Liver (tissue), 9 donors: ENCODE measurements around the gene CDC14C. TPM values are rescaled to one million over a fixed set of nuclear protein-coding genes. Genes with fewer than 3 reads are reported as not detected.

Experiments
- DNase-seq: peaks from one replicate; pipeline ENCODE4 v3.0.0-alpha.2; 2017; ENCODE audit warnings: low spot score
- H3K27ac ChIP-seq, 2 donors: one replicate each; pipeline ENCODE4 v1.7.0; 2013; ENCODE audit warnings: inconsistent platforms in 2 of 2, low read length in 2 of 2, control low read depth in 1 of 2, low read depth in 1 of 2, mild to moderate bottlenecking in 1 of 2
- H3K27me3 ChIP-seq, 4 donors: one replicate each; pipeline versions ENCODE4 v1.6.1 to v1.7.0; 2013; ENCODE audit warnings: low read length in 3 of 4, inconsistent platforms in 1 of 4, mild to moderate bottlenecking in 1 of 4, moderate library complexity in 1 of 4; ENCODE audit not compliant: control insufficient read depth in 4 of 4, insufficient read depth in 4 of 4
- H3K36me3 ChIP-seq, 4 donors: one replicate each; pipeline versions ENCODE4 v1.6.1 to v1.7.0; 2013; ENCODE audit warnings: low read length in 3 of 4, mild to moderate bottlenecking in 3 of 4, low read depth in 1 of 4, moderate library complexity in 1 of 4; ENCODE audit not compliant: control insufficient read depth in 4 of 4, insufficient read depth in 3 of 4
- H3K4me1 ChIP-seq, 4 donors: one replicate each; pipeline versions ENCODE4 v1.6.1 to v1.7.0; 2013; ENCODE audit warnings: low read length in 3 of 4, mild to moderate bottlenecking in 3 of 4, moderate library complexity in 1 of 4; ENCODE audit not compliant: control insufficient read depth in 4 of 4, insufficient read depth in 4 of 4
- H3K4me3 ChIP-seq, 3 donors: one replicate each; pipeline versions ENCODE4 v1.6.1 to v1.7.0; 2013; ENCODE audit warnings: low read length in 3 of 3, control low read depth in 1 of 3, low read depth in 1 of 3, mild to moderate bottlenecking in 1 of 3
- H3K9ac ChIP-seq, 2 donors: one replicate each; pipeline ENCODE4 v1.7.0; 2013; ENCODE audit warnings: low read length in 2 of 2, mild to moderate bottlenecking in 2 of 2, moderate library complexity in 2 of 2, control low read depth in 1 of 2, low read depth in 1 of 2
- H3K9me3 ChIP-seq, 4 donors: one replicate each; pipeline versions ENCODE4 v1.6.1 to v1.7.0; 2013; ENCODE audit warnings: low read length in 3 of 4; ENCODE audit not compliant: control insufficient read depth in 4 of 4
- EGR1 ChIP-seq, 2 donors: IDR thresholded peaks; 2 replicates each; pipeline ENCODE4 v1.6.1; 2016 to 2018; ENCODE audit warnings: antibody characterized with exemption in 2 of 2, low read depth in 2 of 2
- FOXA1 ChIP-seq: IDR thresholded peaks from 2 replicates; pipeline ENCODE4 v1.6.1; 2016; ENCODE audit warnings: antibody characterized with exemption
- FOXA2 ChIP-seq: IDR thresholded peaks from 2 replicates; pipeline ENCODE4 v1.6.1; 2016; ENCODE audit warnings: antibody characterized with exemption
- GABPA ChIP-seq, 2 donors: IDR thresholded peaks in 1 of 2; conservative IDR thresholded peaks in 1 of 2; 2 replicates each; pipeline ENCODE4 v1.6.1; 2016; ENCODE audit warnings: antibody characterized with exemption in 2 of 2, mild to moderate bottlenecking in 1 of 2, moderate library complexity in 1 of 2
- HNF4A ChIP-seq, 2 donors: conservative IDR thresholded peaks; 2 replicates each; pipeline ENCODE4 v1.6.1; 2016; ENCODE audit warnings: antibody characterized with exemption in 2 of 2, mild to moderate bottlenecking in 2 of 2
- HNF4G ChIP-seq: IDR thresholded peaks from 2 replicates; pipeline ENCODE4 v1.6.1; 2016; ENCODE audit warnings: antibody characterized with exemption
- JUND ChIP-seq, 2 donors: IDR thresholded peaks; 2 replicates each; pipeline ENCODE4 v1.6.1; 2016; ENCODE audit warnings: antibody characterized with exemption in 2 of 2
- NR2F2 ChIP-seq: IDR thresholded peaks from 2 replicates; pipeline ENCODE4 v1.6.1; 2016; ENCODE audit warnings: antibody characterized with exemption
- RAD21 ChIP-seq, 2 donors: IDR thresholded peaks; 2 replicates each; pipeline ENCODE4 v1.6.1; 2016; ENCODE audit warnings: antibody characterized with exemption in 2 of 2, mild to moderate bottlenecking in 2 of 2
- RXRA ChIP-seq, 2 donors: IDR thresholded peaks; 2 replicates each; pipeline ENCODE4 v1.6.1; 2017 to 2018; ENCODE audit warnings: antibody characterized with exemption in 2 of 2, mild to moderate bottlenecking in 1 of 2
- SP1 ChIP-seq: IDR thresholded peaks from 2 replicates; pipeline ENCODE4 v1.6.1; 2018; ENCODE audit warnings: antibody characterized with exemption, mild to moderate bottlenecking
- TAF1 ChIP-seq: conservative IDR thresholded peaks from 2 replicates; pipeline ENCODE4 v1.6.1; 2016; ENCODE audit warnings: antibody characterized with exemption, mild to moderate bottlenecking
- YY1 ChIP-seq: IDR thresholded peaks from 2 replicates; pipeline ENCODE4 v1.6.1; 2016; ENCODE audit warnings: antibody characterized with exemption, mild to moderate bottlenecking
- WGBS: extraction: QIAGEN DNeasy Blood & Tissue Kit; methylation state at CpG from one replicate; pipeline ENCODE4 v1.1.7; 2013; 5-methylcytosine and 5-hydroxymethylcytosine counted together
- polyA plus RNA-seq, 2 donors: library from polyadenylated mRNA; stranded (reverse) in 1 of 2; unstranded in 1 of 2; fragments of 200-250 nt in 1 of 2; fragments of >200 nt in 1 of 2; fragmentation: Nextera tagmentation in 1 of 2; extraction: Ambion mirVana in 1 of 2; gene quantifications; one replicate each; pipeline versions ENCODE4 v1.2.1 to v1.2.3, GENCODE V29; 2013 to 2015
- total RNA-seq, 2 donors: library from RNA; depleted of rRNA; stranded (reverse); fragments of >200 nt; gene quantifications; one replicate each; pipeline ENCODE4 v1.2.3, GENCODE V29; 2014
- TF ChIP-seq, protein P1 (sequence below): fragments of 150-350 bp; IDR thresholded peaks from 2 replicates; pipeline ENCODE4 v1.5.1; 2017; ENCODE audit warnings: improper control_type of control experiment, low read depth, low read length; ENCODE audit not compliant: missing input control
- TF ChIP-seq, protein P2 (sequence below): IDR thresholded peaks from 2 replicates; pipeline ENCODE4 v1.6.1; 2016; ENCODE audit warnings: antibody characterized with exemption, mild to moderate bottlenecking
- TF ChIP-seq, protein P3 (sequence below): IDR thresholded peaks from 2 replicates; pipeline ENCODE4 v1.6.1; 2016; ENCODE audit warnings: antibody characterized with exemption
- TF ChIP-seq, protein P4 (sequence below): IDR thresholded peaks from 2 replicates; pipeline ENCODE4 v1.6.1; 2016; ENCODE audit warnings: antibody characterized with exemption
- donor health status: healthy.
- donor health status: healthy.
- donor health status: healthy.
- donor health status: healthy.
- donor health status: healthy.

CDC14C gene
- total and polyA plus RNA-seq, 4 donors = 0.02 TPM; not detected in 3

DNA sequence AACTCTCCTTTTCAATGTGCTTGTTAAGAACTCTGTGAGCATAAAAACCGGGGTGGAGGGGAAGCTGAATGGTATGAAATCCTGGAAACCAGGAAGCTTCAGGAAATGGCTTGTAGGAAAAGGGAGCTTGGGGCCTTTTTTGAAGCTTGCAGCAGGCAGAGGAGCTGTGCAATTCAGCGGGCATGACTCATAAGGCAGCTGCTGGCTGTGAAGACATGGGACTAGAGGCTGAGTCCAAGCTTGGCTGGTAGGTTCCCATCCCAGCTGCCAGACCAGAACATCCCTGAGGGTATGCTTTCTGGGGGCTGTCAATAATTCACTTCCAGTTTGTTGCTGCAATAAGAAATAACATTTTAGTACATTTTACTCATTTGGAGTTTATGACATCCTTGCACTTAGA, 36.8 kb upstream of the CDC14C start:
- no peak overlapping the region for H3K4me3 ChIP-seq

DNA sequence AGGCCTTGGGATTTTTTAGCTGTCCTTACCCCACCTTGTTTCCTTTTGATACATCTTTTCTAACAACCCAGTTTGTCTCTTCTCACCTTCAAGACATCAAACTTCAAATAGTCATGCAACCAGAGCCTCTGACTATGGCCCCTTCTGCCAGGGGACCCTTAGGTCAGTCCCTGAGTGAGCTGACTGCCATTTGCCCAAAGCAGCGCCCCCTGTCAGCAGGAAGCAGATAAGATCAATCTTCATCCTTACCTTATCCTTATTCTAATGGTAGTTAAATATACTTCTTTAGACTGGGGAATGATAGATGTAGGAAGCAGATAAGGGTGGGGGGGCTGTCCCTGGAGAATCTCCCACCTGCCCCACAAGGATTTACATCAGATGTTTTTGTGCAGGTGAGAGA, 29.8 kb upstream of the CDC14C start:
- H3K27ac ChIP-seq = no peak overlapping the region
- no peak overlapping the region for H3K4me3 ChIP-seq
- H3K9ac ChIP-seq = no peak overlapping the region
- peaks cover 4 to 23% (median 10%) of the 10 kb centered on the region in 4 donors for H3K9me3 ChIP-seq
- no peaks in the 10 kb centered on the region for H3K36me3 ChIP-seq
- H3K4me1 ChIP-seq = no peaks in the 10 kb centered on the region
- no peaks in the 10 kb centered on the region for H3K27me3 ChIP-seq
- DNase-seq = no peak
- 42% methylated on average over 1 of the region's 1 CpG for WGBS
- TF ChIP-seq RAD21 (IDR thresholded peaks at IDR 0.05) = no peak
- TF ChIP-seq FOXA2 = no peak
- TF ChIP-seq, protein P1, sequence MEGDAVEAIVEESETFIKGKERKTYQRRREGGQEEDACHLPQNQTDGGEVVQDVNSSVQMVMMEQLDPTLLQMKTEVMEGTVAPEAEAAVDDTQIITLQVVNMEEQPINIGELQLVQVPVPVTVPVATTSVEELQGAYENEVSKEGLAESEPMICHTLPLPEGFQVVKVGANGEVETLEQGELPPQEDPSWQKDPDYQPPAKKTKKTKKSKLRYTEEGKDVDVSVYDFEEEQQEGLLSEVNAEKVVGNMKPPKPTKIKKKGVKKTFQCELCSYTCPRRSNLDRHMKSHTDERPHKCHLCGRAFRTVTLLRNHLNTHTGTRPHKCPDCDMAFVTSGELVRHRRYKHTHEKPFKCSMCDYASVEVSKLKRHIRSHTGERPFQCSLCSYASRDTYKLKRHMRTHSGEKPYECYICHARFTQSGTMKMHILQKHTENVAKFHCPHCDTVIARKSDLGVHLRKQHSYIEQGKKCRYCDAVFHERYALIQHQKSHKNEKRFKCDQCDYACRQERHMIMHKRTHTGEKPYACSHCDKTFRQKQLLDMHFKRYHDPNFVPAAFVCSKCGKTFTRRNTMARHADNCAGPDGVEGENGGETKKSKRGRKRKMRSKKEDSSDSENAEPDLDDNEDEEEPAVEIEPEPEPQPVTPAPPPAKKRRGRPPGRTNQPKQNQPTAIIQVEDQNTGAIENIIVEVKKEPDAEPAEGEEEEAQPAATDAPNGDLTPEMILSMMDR = no peak
- TF ChIP-seq, protein P2, sequence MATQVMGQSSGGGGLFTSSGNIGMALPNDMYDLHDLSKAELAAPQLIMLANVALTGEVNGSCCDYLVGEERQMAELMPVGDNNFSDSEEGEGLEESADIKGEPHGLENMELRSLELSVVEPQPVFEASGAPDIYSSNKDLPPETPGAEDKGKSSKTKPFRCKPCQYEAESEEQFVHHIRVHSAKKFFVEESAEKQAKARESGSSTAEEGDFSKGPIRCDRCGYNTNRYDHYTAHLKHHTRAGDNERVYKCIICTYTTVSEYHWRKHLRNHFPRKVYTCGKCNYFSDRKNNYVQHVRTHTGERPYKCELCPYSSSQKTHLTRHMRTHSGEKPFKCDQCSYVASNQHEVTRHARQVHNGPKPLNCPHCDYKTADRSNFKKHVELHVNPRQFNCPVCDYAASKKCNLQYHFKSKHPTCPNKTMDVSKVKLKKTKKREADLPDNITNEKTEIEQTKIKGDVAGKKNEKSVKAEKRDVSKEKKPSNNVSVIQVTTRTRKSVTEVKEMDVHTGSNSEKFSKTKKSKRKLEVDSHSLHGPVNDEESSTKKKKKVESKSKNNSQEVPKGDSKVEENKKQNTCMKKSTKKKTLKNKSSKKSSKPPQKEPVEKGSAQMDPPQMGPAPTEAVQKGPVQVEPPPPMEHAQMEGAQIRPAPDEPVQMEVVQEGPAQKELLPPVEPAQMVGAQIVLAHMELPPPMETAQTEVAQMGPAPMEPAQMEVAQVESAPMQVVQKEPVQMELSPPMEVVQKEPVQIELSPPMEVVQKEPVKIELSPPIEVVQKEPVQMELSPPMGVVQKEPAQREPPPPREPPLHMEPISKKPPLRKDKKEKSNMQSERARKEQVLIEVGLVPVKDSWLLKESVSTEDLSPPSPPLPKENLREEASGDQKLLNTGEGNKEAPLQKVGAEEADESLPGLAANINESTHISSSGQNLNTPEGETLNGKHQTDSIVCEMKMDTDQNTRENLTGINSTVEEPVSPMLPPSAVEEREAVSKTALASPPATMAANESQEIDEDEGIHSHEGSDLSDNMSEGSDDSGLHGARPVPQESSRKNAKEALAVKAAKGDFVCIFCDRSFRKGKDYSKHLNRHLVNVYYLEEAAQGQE = no peak
- no peak for TF ChIP-seq YY1
- TF ChIP-seq JUND (IDR thresholded peaks at IDR 0.05) = no peak
- TF ChIP-seq FOXA1 = no peak
- TF ChIP-seq RXRA (IDR thresholded peaks at IDR 0.05) = no peak
- TF ChIP-seq HNF4A (conservative IDR thresholded peaks at IDR 0.05) = no peak
- TF ChIP-seq GABPA (IDR thresholded peaks at IDR 0.05 in 1 of 2, conservative IDR thresholded peaks at IDR 0.05 in 1 of 2) = no peak
- TF ChIP-seq, protein P3, sequence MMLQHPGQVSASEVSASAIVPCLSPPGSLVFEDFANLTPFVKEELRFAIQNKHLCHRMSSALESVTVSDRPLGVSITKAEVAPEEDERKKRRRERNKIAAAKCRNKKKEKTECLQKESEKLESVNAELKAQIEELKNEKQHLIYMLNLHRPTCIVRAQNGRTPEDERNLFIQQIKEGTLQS = no peak
- no peak for TF ChIP-seq TAF1
- no peak for TF ChIP-seq NR2F2
- no peak for TF ChIP-seq EGR1 (IDR thresholded peaks at IDR 0.05; ENCODE audit: low read depth in 2 of 2)
- no peak for TF ChIP-seq HNF4G
- no peak for TF ChIP-seq SP1

More for the DNA sequence above, 36.8 kb upstream of the CDC14C start:
- no peak for DNase-seq
- peaks cover 0 to 18% (median 3%) of the 10 kb centered on the region in 4 donors for H3K9me3 ChIP-seq
- H3K27ac ChIP-seq = no peak overlapping the region
- H3K4me1 ChIP-seq = no peaks in the 10 kb centered on the region
- H3K27me3 ChIP-seq = no peaks in the 10 kb centered on the region
- no peak overlapping the region for H3K9ac ChIP-seq
- no peaks in the 10 kb centered on the region for H3K36me3 ChIP-seq
- TF ChIP-seq FOXA1 (no peak), YY1 (no peak), FOXA2 (no peak), NR2F2 (no peak), RXRA (IDR thresholded peaks at IDR 0.05) (no peak), JUND (IDR thresholded peaks at IDR 0.05) (no peak), GABPA (IDR thresholded peaks at IDR 0.05 in 1 of 2, conservative IDR thresholded peaks at IDR 0.05 in 1 of 2) (no peak), HNF4A (conservative IDR thresholded peaks at IDR 0.05) (no peak)
- TF ChIP-seq, protein P2 = no peak
- TF ChIP-seq, protein P4, sequence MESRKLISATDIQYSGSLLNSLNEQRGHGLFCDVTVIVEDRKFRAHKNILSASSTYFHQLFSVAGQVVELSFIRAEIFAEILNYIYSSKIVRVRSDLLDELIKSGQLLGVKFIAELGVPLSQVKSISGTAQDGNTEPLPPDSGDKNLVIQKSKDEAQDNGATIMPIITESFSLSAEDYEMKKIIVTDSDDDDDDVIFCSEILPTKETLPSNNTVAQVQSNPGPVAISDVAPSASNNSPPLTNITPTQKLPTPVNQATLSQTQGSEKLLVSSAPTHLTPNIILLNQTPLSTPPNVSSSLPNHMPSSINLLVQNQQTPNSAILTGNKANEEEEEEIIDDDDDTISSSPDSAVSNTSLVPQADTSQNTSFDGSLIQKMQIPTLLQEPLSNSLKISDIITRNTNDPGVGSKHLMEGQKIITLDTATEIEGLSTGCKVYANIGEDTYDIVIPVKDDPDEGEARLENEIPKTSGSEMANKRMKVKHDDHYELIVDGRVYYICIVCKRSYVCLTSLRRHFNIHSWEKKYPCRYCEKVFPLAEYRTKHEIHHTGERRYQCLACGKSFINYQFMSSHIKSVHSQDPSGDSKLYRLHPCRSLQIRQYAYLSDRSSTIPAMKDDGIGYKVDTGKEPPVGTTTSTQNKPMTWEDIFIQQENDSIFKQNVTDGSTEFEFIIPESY = no peak
- 55% methylated on average over 2 of the region's 2 CpGs for WGBS
